ENCODE results near the gene TEDC2. TPM values are rescaled to one million over a fixed set of nuclear protein-coding genes. Genes with fewer than 3 reads are reported as not detected.
"Not testable (repeated sequence)": the region's sequence is repeated elsewhere in the genome, so short reads cannot be mapped to it uniquely, and the experiment has no call there.

The TEDC2 gene
- total and polyA plus RNA-seq, 2 of the 8 experiments (the other 6 are each of a cell fraction or from before 2014, with no cell fraction given): 54.6 to 55.6 TPM

DNA sequence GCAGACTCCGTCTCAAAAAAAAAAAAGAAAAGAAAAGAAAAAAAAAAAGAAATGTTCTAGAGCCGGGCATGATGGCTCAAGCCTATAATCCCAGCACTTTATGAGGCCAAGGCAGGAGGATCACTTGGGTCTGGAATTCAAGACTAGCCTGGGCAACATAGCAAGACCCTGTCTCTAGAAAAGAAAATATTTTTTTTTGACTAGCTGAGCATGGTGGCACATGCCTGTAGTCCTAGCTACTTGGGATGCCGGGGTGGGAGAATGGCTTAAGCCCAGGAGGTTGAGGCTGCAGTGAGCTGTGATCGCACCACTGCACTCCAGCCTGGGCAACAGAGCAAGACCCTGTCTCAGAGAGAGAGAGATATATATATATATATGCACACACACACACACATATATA, 24.7 kb upstream of the TEDC2 start:
- H3K79me2 ChIP-seq (ENCODE audit: control insufficient read depth in 1 of 2, insufficient read depth in 2 of 2, low read length in 2 of 2): not testable (repeated sequence)
- peaks cover 33 to 71% (median 59%) of the 10 kb centered on the region in 4 experiments for H3K36me3 ChIP-seq (ENCODE audit: control insufficient read depth in 2 of 4, insufficient read depth in 4 of 4, low read length in 3 of 4)
- POLR2A ChIA-PET (ENCODE audit: partially characterized antibody): interaction anchor here (1.2 kb wide), 1 partner anchor 13 kb away, joined by 7 read pairs; no protein-coding TSS in a partner anchor

More for the DNA sequence above, 24.7 kb upstream of the TEDC2 start:
- H2BK12ac ChIP-seq (ENCODE audit: low read depth, low read length); H3K27me3 ChIP-seq (replicated peaks in 1 of 4; ENCODE audit: control insufficient read depth in 3 of 4, extremely low read depth in 1 of 4, insufficient read depth in 3 of 4, low read length in 3 of 4); H2BK15ac ChIP-seq (ENCODE audit: low read length); H3K9ac ChIP-seq (replicated peaks in 1 of 4; ENCODE audit: extremely low read depth in 1 of 4, low read depth in 3 of 4, low read length in 3 of 4); H2BK5ac ChIP-seq (ENCODE audit: low read depth, low read length); H3K18ac ChIP-seq (ENCODE audit: extremely low read depth, low read length); H3K4me3 ChIP-seq (ENCODE audit: extremely low read depth in 1 of 4, insufficient read depth in 2 of 4, low read depth in 3 of 4, low read length in 4 of 4); H3K23me2 ChIP-seq (ENCODE audit: low read depth, low read length); H3K4ac ChIP-seq (replicated peaks; ENCODE audit: insufficient read length, low read depth, low read length); H3K4me1 ChIP-seq (replicated peaks in 1 of 4; ENCODE audit: control insufficient read depth in 3 of 4, insufficient read depth in 4 of 4, low read length in 3 of 4); H2BK120ac ChIP-seq (replicated peaks; ENCODE audit: low read depth, low read length); H2AK5ac ChIP-seq (ENCODE audit: low read depth, low read length); H3K9me3 ChIP-seq (ENCODE audit: insufficient read depth in 2 of 2, low read depth in 1 of 2, low read length in 1 of 2); H3K27ac ChIP-seq (ENCODE audit: low read depth, low read length); H4K91ac ChIP-seq (replicated peaks; ENCODE audit: insufficient read length, low read length); H4K8ac ChIP-seq (ENCODE audit: extremely low read depth, insufficient read depth, low read length); FAIRE-seq; H3K56ac ChIP-seq (replicated peaks; ENCODE audit: insufficient read length, low read depth, low read length); H4K5ac ChIP-seq (ENCODE audit: insufficient read length, low read depth, low read length); H3K79me1 ChIP-seq (ENCODE audit: low read depth, low read length); H2BK20ac ChIP-seq (ENCODE audit: low read length); H3K23ac ChIP-seq (ENCODE audit: insufficient read length); DNase-seq (ENCODE audit: low read depth in 1 of 2, low spot score in 2 of 2); H3K14ac ChIP-seq (ENCODE audit: insufficient read length); H3K4me2 ChIP-seq (ENCODE audit: insufficient read depth in 1 of 2, low read depth in 2 of 2, low read length in 2 of 2); H2AFZ ChIP-seq (ENCODE audit: low read length): not testable (repeated sequence)
- CTCF ChIA-PET (ENCODE audit: partially characterized antibody): interaction anchor here (0.6 to 1.4 kb wide), 3 partner anchors 24 to 80 kb away, joined by 3 to 4 read pairs (median 3); partner anchors contain the start of gene TEDC2
- WGBS, 2 experiments (ENCODE audit: extremely low coverage in 1 of 2, insufficient coverage in 1 of 2, insufficient read length in 1 of 2, insufficient replicate concordance in 2 of 2, low coverage in 1 of 2, low lambda C conversion rate in 2 of 2, missing lambda C conversion rate in 1 of 2): 94% methylated on average over 2 of the region's 4 CpGs; no CpG with 5 or more reads in 1 of the 2 experiments
- H4K20me1 ChIP-seq (replicated peaks in 1 of 2; ENCODE audit: control insufficient read depth in 1 of 2, insufficient read depth in 2 of 2, low read length in 2 of 2): peaks cover 12 to 17% of the 10 kb centered on the region in 2 experiments
